Putamen (tissue), 1 donor: ENCODE measurements around the gene PDE3A.

Experiments
- DNase-seq: peaks from one replicate; pipeline ENCODE4 v3.0.0-alpha.2; 2016; ENCODE audit warnings: low spot score

Gene PDE3A

GRCh38 chr12:20458011-20458410, 89.7 kb downstream of the PDE3A start:
- no peak for DNase-seq

GRCh38 chr12:20459920-20460319, 91.6 kb downstream of the PDE3A start:
- DNase-seq: no peak

GRCh38 chr12:20460956-20461355, 92.6 kb downstream of the PDE3A start:
- no peak for DNase-seq

- DNase-seq: no peak
These were observed 95.7 kb downstream of the PDE3A start for GRCh38 chr12:20463913-20464524.

GRCh38 chr12:20469300-20469699, 101.0 kb downstream of the PDE3A start:
- DNase-seq: no peak

- no peak for DNase-seq
These were observed 101.4 kb downstream of the PDE3A start for GRCh38 chr12:20469756-20470155.

GRCh38 chr12:20472102-20472782, 103.9 kb downstream of the PDE3A start:
- no peak for DNase-seq

GRCh38 chr12:20473133-20473532, 104.8 kb downstream of the PDE3A start:
- no peak for DNase-seq

- DNase-seq: no peak
These were observed 105.7 kb downstream of the PDE3A start for GRCh38 chr12:20474016-20474415.

GRCh38 chr12:20474443-20474842, 106.1 kb downstream of the PDE3A start:
- no peak for DNase-seq

GRCh38 chr12:20475542-20475941, 107.2 kb downstream of the PDE3A start:
- DNase-seq: no peak

- DNase-seq: no peak
These were observed 108.2 kb downstream of the PDE3A start for GRCh38 chr12:20476551-20476950.

GRCh38 chr12:20477255-20477654, 108.9 kb downstream of the PDE3A start:
- no peak for DNase-seq

- DNase-seq: no peak
These were observed 109.3 kb downstream of the PDE3A start for GRCh38 chr12:20477672-20478071.

GRCh38 chr12:20482491-20483054, 114.2 kb downstream of the PDE3A start:
- DNase-seq: no peak

- DNase-seq: no peak
These were observed 115.4 kb downstream of the PDE3A start for GRCh38 chr12:20483776-20484175.

- DNase-seq: peak; percentile 49
These were observed 117.9 kb downstream of the PDE3A start for GRCh38 chr12:20486233-20486632.

- no peak for DNase-seq
These were observed 119.2 kb downstream of the PDE3A start for GRCh38 chr12:20487519-20487918.

GRCh38 chr12:20489645-20490044, 121.3 kb downstream of the PDE3A start:
- DNase-seq: no peak

- DNase-seq: no peak
These were observed 121.9 kb downstream of the PDE3A start for GRCh38 chr12:20490213-20490612.

GRCh38 chr12:20491290-20491689, 123.0 kb downstream of the PDE3A start:
- DNase-seq: no peak

GRCh38 chr12:20492251-20492760, 124.0 kb downstream of the PDE3A start:
- no peak for DNase-seq

GRCh38 chr12:20493934-20494333, 125.6 kb downstream of the PDE3A start:
- no peak for DNase-seq
